ENCODE measurements around the gene ZNF407.

GRCh38 chr18:74967438-74967837, 369.8 kb downstream of the ZNF407 start:
- no peak for TF ChIP-seq POLR2A (IDR thresholded peaks at IDR 0.05)
- no peak for TF ChIP-seq CTCF (IDR thresholded peaks at IDR 0.05)

Measured in stomach (tissue), 4 donors.